HG03095 (cell line): Measurements from ENCODE around the gene TARS3.
A peak's percentile ranks its signal among the peaks of the same experiment; 100 is the strongest.

Experiments used
- ATAC-seq: cut with Tn5 transposase; IDR thresholded peaks from one replicate; pipeline ENCODE4 v1.9.1; 2021; ENCODE audit warnings: moderate library complexity; ENCODE audit not compliant: unreplicated experiment

TARS3 gene

DNA sequence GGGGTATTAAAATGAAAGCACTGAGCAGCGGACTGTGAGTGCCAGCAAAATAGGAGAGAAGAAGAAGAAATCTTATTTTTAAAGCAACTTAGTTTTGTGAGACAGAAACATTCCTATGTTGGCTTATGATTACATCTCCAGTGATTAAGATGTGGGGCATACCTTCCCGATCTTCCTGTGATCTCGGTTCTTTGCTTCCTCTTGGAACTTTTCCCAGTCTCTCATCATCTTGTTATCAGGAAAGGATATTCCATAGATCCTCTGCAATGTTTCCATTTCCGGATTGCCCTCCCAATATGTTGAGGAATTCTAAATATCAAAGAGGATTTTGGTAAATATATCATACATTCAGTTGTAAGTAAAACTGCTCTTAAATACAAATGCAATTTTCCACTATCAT lies 22.2 kb downstream of the TARS3 start:
- no peak for ATAC-seq

DNA sequence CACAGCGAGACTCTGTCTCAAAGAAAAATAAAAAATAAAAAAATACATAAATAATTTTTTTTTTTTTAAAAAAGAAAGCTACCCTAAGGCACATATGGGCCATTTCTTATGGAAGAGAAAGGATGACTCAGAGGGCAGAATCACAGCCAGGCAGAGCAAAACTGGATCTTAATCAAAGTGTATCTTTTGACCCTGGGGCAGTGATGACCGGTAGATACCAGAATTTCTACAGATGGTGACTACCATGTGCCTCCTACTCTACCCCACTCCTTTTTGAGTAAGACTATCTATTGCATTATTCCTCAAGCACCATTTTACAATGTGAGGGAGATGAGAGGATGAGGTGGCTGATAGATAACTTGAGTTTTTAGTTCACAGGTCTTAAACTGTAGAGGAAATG lies 26.0 kb downstream of the TARS3 start:
- ATAC-seq = no peak

DNA sequence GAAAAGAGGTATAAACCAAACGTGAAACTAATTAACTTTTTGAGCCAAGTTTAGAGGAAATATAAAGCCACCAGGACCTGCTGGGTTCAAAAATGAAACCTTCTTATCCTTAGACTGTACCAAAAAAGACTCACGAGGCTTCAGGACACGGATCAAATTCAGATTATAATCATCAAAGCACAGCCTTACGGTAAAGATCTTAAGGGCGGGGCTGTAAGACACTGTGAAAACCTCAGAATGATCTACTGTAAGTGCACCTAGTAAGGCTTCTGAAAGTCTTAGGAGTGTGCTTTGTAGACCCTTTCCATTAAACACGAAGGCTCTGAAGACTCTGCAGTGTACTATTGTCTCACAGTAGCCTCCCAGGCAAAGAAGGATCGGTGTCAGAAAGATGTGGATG lies 26.8 kb downstream of the TARS3 start:
- ATAC-seq = no peak

DNA sequence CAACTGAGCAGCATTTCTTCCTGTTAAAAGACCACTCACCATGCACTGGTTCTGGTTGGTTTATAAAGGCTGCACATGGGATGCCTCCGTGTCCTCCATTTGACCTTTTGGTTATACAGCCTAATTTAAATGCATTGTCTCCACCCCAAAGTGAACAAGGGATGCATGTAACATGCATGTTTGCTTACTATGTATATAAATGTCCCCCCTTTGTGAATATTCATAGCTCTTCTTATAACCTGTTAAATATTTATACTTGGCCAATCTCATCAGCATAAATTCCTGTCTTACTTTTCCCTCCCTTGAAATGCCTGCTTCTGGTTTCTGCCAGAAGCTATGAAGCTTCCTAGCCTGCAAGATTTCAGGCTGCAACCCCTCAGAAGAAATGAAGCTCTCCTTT lies 27.4 kb downstream of the TARS3 start:
- ATAC-seq = no peak

DNA sequence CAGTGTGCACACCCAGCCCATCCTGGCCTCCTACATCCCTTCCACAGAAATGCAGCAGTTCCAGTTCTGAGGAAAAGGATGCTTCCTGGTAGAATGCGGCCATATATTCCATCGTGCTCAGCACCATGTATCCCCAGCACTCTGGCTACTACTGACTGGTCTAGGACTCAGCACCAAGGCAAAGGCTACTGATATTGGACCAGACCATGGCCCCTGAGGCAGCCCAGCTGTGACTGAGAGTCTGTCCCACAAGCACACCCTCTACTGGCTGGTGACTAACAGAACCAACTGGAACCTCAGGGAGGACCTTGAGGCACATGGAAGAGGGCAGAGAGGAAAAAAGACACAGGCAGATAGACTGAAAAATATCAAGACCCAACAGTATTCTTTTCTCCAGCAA lies 30.0 kb downstream of the TARS3 start:
- ATAC-seq = no peak

DNA sequence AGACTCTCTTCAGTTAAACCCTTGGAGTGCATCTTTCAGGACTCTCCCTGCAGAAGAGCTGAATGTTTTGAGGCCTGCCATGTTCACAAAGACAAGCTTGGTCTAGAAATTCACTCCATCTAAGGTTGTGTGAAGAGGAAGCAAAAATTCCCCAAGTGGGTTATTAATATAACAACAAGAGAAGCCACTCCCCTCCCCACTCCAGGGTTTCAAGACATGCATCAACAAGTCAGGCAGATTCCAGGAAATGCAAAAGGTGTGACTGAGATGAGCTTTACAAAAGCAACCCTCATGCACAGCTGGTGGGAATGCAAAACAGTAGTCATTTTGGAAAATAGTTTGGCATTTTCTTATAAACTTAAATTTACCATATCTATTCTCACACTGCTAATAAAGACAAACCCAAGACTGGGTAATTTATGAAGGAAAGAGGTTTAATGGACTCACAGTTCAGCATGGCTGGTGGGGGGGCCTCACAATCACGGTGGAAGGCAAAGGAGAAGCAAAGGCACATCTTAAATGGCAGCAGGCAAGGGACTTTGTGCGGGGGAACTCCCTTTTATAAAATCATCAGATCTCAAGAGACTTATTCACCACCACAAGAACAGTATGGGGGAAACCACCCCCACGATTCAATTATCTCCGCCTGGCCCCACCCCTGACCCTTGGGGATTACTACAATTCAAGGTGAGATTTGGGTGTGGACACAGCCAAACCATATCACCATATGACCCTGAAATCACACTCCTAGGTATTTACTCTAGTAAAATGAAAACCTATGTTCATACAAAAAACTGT lies 31.3 kb downstream of the TARS3 start:
- no peak for ATAC-seq

DNA sequence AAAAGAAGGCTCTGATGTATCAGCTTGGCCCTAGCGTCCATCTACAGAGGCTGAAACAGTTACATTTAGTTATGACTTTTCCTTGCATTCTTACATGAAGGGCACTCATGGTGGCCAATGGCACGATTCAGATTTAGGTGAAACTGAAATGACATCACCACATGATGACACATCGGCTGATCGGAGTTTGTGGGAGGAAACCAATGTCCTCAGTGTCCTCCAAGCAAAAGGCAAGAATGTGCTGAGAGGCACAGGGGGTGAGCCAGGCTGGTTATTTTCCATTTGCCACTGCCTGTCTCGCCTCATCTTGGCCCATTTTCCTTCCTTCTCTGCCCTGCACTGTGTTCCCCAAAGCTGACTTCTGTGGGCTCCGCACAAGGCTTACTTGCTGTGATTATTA lies 34.4 kb downstream of the TARS3 start:
- ATAC-seq = no peak

DNA sequence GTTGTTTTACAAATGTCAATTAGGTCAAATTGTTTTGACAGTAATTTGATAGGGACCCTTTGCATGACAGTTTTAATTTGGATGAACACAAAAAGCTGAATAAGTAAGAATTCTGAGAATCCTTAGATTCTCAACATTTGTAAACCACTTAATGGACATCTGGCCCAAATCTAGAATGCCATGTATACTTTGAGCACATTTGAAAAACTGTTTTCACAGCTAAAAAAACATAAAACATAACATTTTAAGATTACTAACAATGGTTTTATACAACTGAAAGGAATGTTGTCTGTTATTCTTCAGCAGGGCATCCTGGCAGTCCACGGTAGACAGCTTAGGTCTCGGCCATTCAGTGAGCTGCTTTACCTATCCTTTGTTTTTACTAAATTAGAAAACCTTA lies 37.6 kb downstream of the TARS3 start:
- no peak for ATAC-seq

DNA sequence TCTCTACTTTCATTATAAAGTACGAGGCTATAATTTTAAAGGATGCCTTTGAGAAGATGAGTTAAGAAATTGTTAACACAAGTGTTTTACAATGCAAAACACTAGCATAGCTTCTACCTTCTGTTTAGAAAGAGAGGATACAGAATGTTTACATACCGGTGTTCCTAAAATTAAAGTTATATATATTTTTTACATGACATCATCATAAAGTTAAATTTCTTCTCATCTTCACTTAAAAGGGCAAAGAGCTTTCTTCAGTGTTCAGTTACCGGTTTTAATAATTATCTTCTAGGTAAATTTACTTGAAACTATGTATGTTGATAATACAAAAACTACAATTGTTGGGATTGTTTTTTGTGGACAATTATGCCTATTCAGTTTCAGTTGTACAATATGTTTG lies 39.4 kb downstream of the TARS3 start:
- no peak for ATAC-seq

DNA sequence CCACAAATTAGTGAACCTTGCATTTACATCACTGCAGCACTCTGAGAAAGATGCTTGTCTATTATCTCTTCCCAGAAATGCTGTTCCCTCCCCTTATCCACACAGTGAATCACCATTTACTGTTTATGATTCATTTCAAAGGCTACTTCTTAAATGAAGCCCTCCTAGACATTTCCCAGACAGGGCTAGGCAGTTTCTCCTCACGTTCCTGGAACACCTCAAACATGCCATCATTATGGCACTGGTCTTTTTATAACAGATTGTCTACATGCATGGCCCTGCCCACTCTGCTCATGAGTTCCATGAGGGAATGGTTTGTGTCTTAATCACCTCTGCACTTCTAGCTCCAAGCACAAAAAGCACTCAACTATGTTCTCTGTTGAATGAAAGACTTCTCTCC lies 39.9 kb downstream of the TARS3 start:
- ATAC-seq = no peak

DNA sequence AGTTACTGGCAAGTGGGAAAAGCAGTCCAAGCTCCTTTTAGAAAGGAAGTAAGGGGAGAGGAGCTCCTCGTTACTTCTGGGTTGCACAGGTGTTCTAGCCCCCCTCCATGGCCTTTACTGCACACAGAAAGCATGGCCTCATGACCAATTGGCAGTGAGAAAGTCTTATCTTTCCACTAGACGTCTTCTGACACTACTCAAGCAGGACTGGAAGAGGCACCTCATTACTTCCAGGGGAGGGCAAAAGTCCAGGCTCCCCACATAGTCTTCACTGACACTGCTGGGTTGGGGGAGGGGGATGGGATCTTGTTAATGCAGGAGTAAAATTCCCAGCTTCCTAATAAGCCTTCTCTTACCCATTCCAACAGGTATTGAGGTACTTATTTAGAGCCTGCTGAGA lies 44.5 kb downstream of the TARS3 start:
- ATAC-seq = no peak

DNA sequence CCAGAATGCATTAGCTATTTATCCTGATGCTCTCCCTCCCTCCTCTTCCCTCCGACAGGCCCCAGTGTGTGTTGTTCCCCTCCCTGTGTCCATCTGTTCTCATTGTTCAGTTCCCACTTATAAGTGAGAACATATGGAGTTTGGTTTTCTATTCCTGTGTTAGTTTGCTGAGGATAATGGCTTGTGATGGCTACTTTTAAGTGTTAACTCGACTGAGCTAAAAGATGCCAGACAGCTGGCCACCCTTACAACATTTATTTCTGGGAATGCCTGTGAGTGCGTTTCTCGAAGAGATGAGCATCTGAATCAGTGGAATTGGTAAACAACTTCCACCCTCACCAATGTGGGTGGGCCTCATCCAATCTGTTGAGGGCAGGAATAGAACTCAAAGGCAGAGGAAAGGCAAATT lies 47.3 kb downstream of the TARS3 start:
- no peak for ATAC-seq

DNA sequence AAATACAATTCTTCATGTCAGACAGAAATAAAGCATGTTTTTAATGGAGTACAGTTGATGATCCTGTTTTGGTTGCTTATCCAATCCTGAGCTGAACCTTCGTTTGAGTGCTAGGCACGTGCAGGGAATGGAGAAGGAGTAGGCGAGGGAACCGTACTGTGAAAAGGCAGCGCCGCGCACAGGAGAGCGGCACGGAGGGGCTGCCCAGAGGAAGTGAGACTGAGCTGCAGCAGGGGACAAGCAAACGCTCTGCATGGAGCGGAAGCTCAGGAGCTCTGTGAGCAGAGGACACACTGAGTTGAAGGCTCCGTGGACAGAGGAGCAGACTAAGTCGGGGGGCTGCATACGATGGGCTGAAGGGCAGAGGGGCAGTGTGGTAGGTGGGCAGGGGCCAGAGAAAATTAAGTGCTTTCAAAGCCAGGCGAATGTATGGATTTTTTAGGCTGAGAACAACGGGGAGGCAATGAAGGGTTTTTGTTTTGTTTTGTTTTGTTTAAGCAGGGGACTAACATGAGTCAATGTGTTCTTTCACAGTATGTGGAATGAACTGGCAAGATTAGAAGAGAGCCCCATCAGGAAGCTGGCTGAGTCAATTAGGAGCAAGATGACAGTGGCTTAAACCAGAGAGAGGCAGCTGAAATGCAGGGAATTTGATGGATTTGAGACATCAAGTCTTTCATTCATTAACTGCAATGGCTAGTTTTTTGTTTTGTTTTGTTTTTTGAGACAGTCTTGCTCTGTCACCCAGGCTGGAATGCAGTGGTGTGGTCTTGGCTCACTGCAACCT lies 48.3 kb downstream of the TARS3 start:
- ATAC-seq = peak; percentile 94

DNA sequence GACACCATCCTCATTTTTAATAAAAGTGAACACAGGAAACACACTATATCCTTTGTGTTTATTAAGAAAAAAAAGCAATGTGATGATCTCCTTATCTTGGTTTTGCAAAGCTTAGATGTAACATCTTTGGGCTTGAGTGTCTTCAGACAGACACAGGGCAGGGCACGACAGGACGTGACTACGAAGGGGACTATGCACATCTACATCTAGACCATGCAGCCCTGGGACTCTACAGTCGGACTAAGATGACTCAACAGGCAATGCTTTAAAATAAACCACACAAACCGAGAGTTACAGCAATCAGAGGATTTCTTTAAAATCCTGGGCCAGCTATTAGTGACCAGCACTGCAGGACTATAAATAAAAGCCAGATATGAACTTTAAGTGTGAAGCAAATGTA lies 49.3 kb downstream of the TARS3 start:
- no peak for ATAC-seq

DNA sequence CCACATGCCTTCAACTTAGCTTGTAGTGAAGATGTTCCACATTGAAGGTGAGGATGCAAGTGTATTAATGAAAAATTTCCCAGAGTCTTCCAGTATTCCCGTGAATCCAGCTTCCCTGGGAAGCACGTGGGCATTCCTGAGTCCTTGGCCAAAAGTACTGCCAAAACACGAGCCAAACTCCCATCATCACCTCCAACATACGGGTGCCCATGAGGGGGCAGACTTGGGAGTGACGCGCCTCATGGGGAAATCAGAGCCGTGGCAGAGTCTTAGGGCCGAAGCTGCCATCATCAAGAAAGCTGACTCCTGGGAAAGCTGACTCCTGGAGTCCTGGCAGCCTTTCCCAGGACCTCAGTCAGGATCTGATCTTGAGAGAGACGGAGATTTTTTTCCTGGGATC lies 52.0 kb downstream of the TARS3 start:
- no peak for ATAC-seq

DNA sequence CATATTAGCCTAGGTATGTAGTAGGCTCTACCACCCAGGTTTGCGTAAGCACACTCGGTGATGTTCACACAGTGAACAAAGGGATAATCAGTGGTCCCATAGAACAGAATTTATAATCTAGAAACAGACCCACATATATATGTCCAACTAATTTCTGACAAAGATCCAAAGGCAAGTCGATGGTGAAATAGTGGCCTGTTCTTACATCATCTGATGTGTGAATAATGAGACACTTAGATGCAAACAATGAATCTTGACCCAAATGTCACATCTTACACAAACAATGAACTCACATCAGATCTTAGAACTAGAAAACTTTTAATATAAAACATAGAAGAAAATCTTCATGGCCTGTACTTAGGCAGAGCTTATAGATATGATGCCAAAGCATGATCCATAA lies 54.5 kb downstream of the TARS3 start:
- no peak for ATAC-seq

DNA sequence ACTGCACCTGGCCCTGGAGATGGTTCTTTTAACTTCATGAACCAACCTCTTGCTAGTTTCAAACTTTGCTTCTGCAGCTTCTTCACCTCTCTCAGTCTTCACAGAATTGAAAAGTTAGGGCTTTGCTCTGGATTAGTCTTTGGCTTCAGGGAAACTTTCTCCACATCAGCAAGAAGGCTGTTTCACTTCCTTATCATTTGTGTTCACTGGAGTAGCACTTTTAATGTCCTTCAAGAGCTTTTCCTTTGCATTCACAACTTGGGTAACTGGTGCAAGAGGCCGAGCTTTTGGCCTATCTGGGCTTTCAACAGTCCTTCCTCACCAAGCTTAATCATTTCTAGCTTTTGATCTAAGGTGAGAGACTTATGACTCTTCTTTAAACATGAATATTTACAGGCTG lies 56.4 kb downstream of the TARS3 start:
- ATAC-seq = no peak

DNA sequence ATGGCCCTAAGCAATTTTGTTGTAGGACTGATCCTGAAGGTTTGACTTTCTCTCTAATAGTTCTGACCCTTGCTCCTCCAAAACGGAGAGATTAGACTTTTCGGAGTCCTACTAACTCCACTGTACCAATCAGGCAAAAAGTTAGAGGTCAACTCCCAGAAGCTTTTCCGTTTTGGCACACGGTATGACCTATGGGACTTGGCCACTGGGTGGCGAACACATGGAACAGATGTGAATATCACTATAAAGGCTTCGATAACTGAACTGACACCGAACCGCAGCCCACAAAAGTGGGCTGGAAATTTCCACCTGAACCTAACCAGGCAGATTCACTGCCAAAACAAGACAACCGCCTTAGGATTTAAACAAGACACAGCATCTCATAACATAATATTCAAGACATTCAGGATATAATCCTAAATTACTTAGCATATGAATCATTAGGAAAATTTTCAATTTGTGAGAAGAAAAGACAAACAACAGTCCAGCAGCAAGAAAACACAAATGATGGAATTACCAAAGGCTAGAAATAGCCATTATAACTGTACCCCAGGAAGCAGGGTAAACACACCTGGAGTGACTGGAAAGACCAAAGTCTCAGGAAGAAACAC lies 59.9 kb downstream of the TARS3 start:
- no peak for ATAC-seq

DNA sequence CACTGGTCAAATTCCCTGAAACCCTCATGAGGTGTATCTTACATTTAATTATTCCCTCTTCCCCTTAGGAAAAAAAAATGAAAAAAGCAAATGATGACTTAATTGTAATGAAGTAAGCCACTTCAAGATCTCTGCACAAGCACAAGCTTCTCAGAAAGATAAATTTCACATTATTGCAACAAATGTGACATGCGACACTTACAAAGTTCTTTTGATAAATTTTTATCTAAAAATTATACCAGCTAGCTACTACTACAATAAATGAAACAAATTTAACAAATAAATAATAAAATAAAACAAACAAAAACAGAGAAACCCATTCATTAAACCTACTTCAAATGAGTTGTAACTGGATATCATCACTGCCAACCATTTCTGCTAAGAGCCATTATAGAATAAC lies 62.1 kb downstream of the TARS3 start:
- ATAC-seq = no peak

DNA sequence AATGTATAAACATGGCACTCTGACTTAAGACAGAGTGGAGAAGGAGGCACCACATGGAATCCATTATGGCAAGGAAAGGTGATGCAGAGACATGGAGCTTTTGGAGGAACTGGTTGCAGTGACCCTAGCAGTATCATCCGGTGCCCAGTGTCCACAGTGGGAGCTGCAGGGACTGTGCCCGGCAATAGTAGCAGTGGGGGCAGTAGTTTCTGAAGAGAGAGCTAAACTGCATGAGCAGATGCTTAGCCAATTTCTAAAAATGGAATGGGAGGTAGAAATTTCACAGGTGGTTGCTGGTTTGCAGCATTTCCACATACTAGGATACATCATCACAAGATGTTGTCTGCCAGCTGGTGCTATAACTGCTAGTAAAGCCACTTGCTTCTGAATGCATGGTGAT lies 64.3 kb downstream of the TARS3 start:
- ATAC-seq = no peak

DNA sequence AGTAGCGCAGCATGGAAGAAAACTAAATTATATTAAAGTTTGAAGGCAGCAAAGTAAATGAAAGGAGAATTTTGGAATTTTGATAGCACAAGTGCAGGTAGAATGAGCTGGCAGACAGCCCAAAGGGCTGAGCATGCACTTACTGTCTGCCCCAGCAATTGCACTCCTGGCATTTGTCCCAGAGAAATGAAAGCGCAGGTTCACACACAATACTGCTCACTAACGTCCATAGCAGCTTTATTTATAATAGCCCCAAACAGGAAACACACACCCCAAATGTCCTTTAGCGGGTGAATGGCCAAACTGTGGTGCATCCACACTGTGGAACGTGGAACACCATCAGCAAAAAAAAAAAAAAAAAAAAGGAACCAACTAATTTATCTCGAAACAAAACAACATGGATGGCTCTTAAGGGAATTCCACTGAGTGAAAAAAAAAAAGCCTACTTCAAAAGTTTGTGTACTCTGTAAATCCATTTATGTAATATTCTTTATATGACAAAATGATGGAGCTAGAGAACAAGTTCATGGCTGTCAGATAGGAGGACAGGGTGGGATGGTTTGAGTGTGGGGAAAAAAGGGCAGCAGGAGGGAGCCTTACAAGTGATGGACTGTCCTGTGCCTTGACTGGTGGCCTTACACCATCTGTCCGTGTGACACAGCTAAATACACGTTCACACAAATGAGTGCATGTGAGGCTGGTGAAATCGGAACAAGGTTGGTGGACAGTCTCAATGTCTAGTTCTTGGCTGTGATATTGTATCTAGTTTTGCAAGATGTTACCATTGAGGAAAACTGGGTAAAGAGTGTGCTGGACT lies 66.1 kb downstream of the TARS3 start:
- ATAC-seq = no peak
